GM23338 (cell line): ENCODE data around the gene CACNA1C. TPM values are rescaled to one million over a fixed set of nuclear protein-coding genes. Genes with fewer than 3 reads are reported as not detected.

ENCODE experiments used
- ATAC-seq: fragments of 200-7000 bp; cut with Tn5 transposase; 3 replicates; pipeline ENCODE4 v1.9.1; 2020
- DNase-seq: peaks from one replicate; pipeline ENCODE4 v3.0.0-alpha.2; 2015; ENCODE audit warnings: low spot score
- H2AFZ ChIP-seq: fragments of 200-600 bp; sonication (generic); 2 replicates; pipeline ENCODE4 v1.8.0; 2016; ENCODE audit warnings: antibody characterized with exemption, mild to moderate bottlenecking, moderate library complexity
- H3F3A ChIP-seq: fragments of 200-600 bp; sonication (generic); replicated peaks from 2 replicates; pipeline ENCODE4 v1.8.0; 2017; ENCODE audit warnings: antibody characterized with exemption, mixed run types, low read depth
- H3K27ac ChIP-seq: fragments of 200-600 bp; sonication (generic); 2 replicates; pipeline ENCODE4 v1.6.1; 2016; ENCODE audit warnings: low read depth
- H3K27me3 ChIP-seq: fragments of 200-600 bp; sonication (generic); 2 replicates; pipeline ENCODE4 v1.8.0; 2016; ENCODE audit warnings: mild to moderate bottlenecking, mixed run types, moderate library complexity; ENCODE audit not compliant: insufficient read depth
- H3K36me3 ChIP-seq: fragments of 200-600 bp; sonication (generic); 2 replicates; pipeline ENCODE4 v1.8.0; 2016; ENCODE audit warnings: mild to moderate bottlenecking; ENCODE audit not compliant: insufficient read depth
- H3K4me1 ChIP-seq: fragments of 200-600 bp; sonication (generic); 2 replicates; pipeline ENCODE4 v1.8.0; 2016; ENCODE audit warnings: mild to moderate bottlenecking, moderate library complexity; ENCODE audit not compliant: insufficient read depth
- H3K4me2 ChIP-seq: fragments of 200-600 bp; sonication (generic); 2 replicates; pipeline ENCODE4 v1.7.1; 2017; ENCODE audit warnings: mixed run types
- H3K4me3 ChIP-seq: fragments of 200-600 bp; sonication (generic); 2 replicates; pipeline ENCODE4 v1.6.1; 2016; ENCODE audit warnings: mixed run types
- H3K79me2 ChIP-seq: fragments of 200-600 bp; sonication (generic); replicated peaks from 2 replicates; pipeline ENCODE4 v1.8.0; 2017; ENCODE audit warnings: mild to moderate bottlenecking; ENCODE audit not compliant: insufficient read depth
- H3K9me2 ChIP-seq: fragments of 200-600 bp; sonication (generic); 2 replicates; pipeline ENCODE4 v1.8.0; 2017; ENCODE audit not compliant: insufficient read depth
- H4K20me1 ChIP-seq: fragments of 200-600 bp; sonication (generic); replicated peaks from 2 replicates; pipeline ENCODE4 v1.8.0; 2017; ENCODE audit warnings: mild to moderate bottlenecking; ENCODE audit not compliant: insufficient read depth
- H3K27ac Mint-ChIP-seq: 2 replicates; pipeline ENCODE4 v1.8.0; 2020; ENCODE audit warnings: inconsistent platforms, mild to moderate bottlenecking, moderate library complexity, mixed read lengths
- H3K27me3 Mint-ChIP-seq: 3 replicates; pipeline ENCODE4 v1.8.0; 2022; ENCODE audit warnings: low read depth, mild to moderate bottlenecking, moderate library complexity, mixed read lengths, inconsistent platforms; ENCODE audit not compliant: insufficient read depth, poor library complexity
- H3K36me3 Mint-ChIP-seq: 3 replicates; pipeline ENCODE4 v1.8.0; 2021; ENCODE audit warnings: low read depth, mild to moderate bottlenecking, inconsistent platforms, moderate library complexity, mixed read lengths
- H3K4me1 Mint-ChIP-seq: 3 replicates; pipeline ENCODE4 v1.8.0; 2020; ENCODE audit warnings: mild to moderate bottlenecking, inconsistent platforms, mixed read lengths
- H3K4me3 Mint-ChIP-seq: 3 replicates; pipeline ENCODE4 v1.8.0; 2021; ENCODE audit warnings: moderate library complexity, mild to moderate bottlenecking, inconsistent platforms, mixed read lengths
- H3K9me3 Mint-ChIP-seq: 3 replicates; pipeline ENCODE4 v1.8.0; 2020; ENCODE audit warnings: moderate library complexity, mild to moderate bottlenecking, inconsistent platforms, mixed read lengths
- CREB1 ChIP-seq: fragments of 250-450 bp; sonication (Bioruptor Pico); IDR thresholded peaks from 2 replicates; pipeline ENCODE4 v1.5.0; 2020; ENCODE audit warnings: low read depth, mild to moderate bottlenecking, moderate library complexity
- ETS1 ChIP-seq: IDR thresholded peaks from 2 replicates; pipeline ENCODE4 v1.6.1; 2016; ENCODE audit warnings: antibody characterized with exemption
- EZH2 ChIP-seq: fragments of 200-600 bp; sonication (generic); IDR thresholded peaks from one replicate; pipeline ENCODE4 v1.8.0; 2017; ENCODE audit warnings: antibody characterized with exemption, mild to moderate bottlenecking, low read depth; ENCODE audit not compliant: unreplicated experiment
- EZH2phosphoT487 ChIP-seq: fragments of 200-600 bp; sonication (generic); IDR thresholded peaks from one replicate; pipeline ENCODE4 v1.8.1; 2018; ENCODE audit warnings: antibody characterized with exemption; ENCODE audit not compliant: unreplicated experiment
- JUNB ChIP-seq: IDR thresholded peaks from one replicate; pipeline ENCODE4 v1.6.1; 2016; ENCODE audit warnings: antibody characterized with exemption; ENCODE audit not compliant: unreplicated experiment
- NANOG ChIP-seq: IDR thresholded peaks from 2 replicates; pipeline ENCODE4 v1.6.1; 2016; ENCODE audit warnings: antibody characterized with exemption, borderline replicate concordance
- POLR2AphosphoS5 ChIP-seq: IDR thresholded peaks from 2 replicates; pipeline ENCODE4 v1.6.1; 2016; ENCODE audit warnings: antibody characterized with exemption, low read depth
- STAT1 ChIP-seq: IDR thresholded peaks from one replicate; pipeline ENCODE4 v1.6.1; 2016; ENCODE audit warnings: antibody characterized with exemption; ENCODE audit not compliant: unreplicated experiment
- ZNF331 ChIP-seq: fragments of 250-450 bp; sonication (Bioruptor Pico); IDR thresholded peaks from 2 replicates; pipeline ENCODE4 v1.5.0; 2020; ENCODE audit warnings: low read depth, mild to moderate bottlenecking, moderate library complexity
- ZNF462 ChIP-seq: fragments of 250-450 bp; sonication (Bioruptor Pico); IDR thresholded peaks from 2 replicates; pipeline ENCODE4 v1.5.0; 2020; ENCODE audit warnings: mild to moderate bottlenecking, moderate library complexity
- polyA plus RNA-seq: library from polyadenylated mRNA; unstranded; fragments of >200 nt; fragmentation: Nextera tagmentation; extraction: Ambion mirVana; gene quantifications from 2 replicates; pipeline ENCODE4 v1.2.1, GENCODE V29; 2016
- total RNA-seq: library from RNA; depleted of rRNA; stranded (reverse); fragments of >200 nt; shearing (Covaris generic); gene quantifications from 2 replicates; pipeline ENCODE4 v1.2.3, GENCODE V29; 2014
- TF ChIP-seq, protein P1 (sequence below), 2 experiments: fragments of 200-600 bp in 1 of 2; sonication (generic) in 1 of 2; conservative IDR thresholded peaks; 2 replicates each; pipeline versions ENCODE4 v1.5.1 to v1.6.1; 2016 to 2017; ENCODE audit warnings: antibody characterized with exemption in 2 of 2, low read depth in 2 of 2, mild to moderate bottlenecking in 2 of 2, moderate library complexity in 1 of 2
- TF ChIP-seq, protein P2 (sequence below): IDR thresholded peaks from one replicate; pipeline ENCODE4 v1.6.1; 2018; ENCODE audit warnings: antibody characterized with exemption; ENCODE audit not compliant: unreplicated experiment

CACNA1C gene
- total and polyA plus RNA-seq, 2 experiments from 2014 or later, result 0.78 to 2.1 TPM

DNA sequence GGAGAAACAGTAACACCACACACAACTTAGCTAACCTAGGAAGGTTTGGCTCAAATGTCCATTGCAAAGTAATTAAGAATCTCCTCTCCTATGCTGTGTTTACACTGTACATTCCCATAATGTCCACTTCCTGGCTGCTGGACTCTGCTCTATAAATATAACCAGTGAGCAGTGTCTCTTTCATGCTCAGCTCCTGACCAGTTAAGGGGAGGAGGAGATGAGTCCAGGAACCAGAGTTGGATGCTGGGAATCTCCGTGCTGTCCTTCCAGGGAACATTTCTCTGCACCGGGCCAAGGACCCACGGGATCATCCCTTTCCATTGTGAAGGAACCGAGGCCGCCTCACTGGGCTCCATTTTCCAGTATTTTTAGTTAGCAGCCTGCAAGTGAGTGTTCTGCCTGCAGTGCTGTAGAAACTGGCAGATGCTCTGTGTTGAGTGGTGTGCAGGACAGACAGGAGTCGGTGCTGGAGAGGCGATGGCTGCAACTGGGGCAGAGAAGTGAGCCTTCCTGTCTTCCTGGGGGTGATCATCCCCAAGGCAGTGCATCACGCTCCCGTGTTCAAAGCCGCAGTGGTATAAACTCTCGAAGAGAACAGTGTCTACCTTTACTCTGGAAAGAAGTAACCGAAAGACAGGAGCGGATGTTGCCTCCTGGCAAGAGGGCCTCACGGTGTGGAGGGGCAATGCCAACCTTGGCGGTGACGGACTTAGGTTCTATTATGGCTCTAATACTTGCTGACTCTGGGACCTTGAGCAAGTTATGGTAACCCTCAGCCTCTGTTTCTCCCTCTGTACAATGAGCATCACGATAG is 195.5 kb downstream of the CACNA1C start:
- no peaks in the 10 kb centered on the region for H4K20me1 ChIP-seq
- H2AFZ ChIP-seq, result no peak overlapping the region
- Mint-ChIP-seq H3K4me1 (peaks cover 48% of the 10 kb centered on the region), H3K27ac (no peak overlapping the region), H3K4me3 (no peak overlapping the region), H3K9me3 (no peaks in the 10 kb centered on the region), H3K36me3 (no peaks in the 10 kb centered on the region), H3K27me3 (peaks cover 3% of the 10 kb centered on the region)
- H3K79me2 ChIP-seq, result no peaks in the 10 kb centered on the region
- H3K9me2 ChIP-seq, result no peaks in the 10 kb centered on the region
- H3K4me3 ChIP-seq, result no peak overlapping the region
- DNase-seq (no peak), ATAC-seq (no peak)
- no peaks in the 10 kb centered on the region for H3K27me3 ChIP-seq
- no peaks in the 10 kb centered on the region for H3K36me3 ChIP-seq
- no peak overlapping the region for H3K27ac ChIP-seq
- peaks cover 29% of the 10 kb centered on the region for H3K4me1 ChIP-seq
- no peak overlapping the region for H3K4me2 ChIP-seq
- no peaks in the 10 kb centered on the region for H3F3A ChIP-seq
- TF ChIP-seq EZH2phosphoT487, result no peak
- TF ChIP-seq, protein P1, sequence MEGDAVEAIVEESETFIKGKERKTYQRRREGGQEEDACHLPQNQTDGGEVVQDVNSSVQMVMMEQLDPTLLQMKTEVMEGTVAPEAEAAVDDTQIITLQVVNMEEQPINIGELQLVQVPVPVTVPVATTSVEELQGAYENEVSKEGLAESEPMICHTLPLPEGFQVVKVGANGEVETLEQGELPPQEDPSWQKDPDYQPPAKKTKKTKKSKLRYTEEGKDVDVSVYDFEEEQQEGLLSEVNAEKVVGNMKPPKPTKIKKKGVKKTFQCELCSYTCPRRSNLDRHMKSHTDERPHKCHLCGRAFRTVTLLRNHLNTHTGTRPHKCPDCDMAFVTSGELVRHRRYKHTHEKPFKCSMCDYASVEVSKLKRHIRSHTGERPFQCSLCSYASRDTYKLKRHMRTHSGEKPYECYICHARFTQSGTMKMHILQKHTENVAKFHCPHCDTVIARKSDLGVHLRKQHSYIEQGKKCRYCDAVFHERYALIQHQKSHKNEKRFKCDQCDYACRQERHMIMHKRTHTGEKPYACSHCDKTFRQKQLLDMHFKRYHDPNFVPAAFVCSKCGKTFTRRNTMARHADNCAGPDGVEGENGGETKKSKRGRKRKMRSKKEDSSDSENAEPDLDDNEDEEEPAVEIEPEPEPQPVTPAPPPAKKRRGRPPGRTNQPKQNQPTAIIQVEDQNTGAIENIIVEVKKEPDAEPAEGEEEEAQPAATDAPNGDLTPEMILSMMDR (conservative IDR thresholded peaks at IDR 0.05; ENCODE audit: low read depth in 2 of 2), result no peak
- no peak for TF ChIP-seq POLR2AphosphoS5
- TF ChIP-seq NANOG, result no peak
- TF ChIP-seq ZNF331, result no peak
- no peak for TF ChIP-seq CREB1 (CRISPR knock-in tag)
- TF ChIP-seq STAT1, result no peak
- TF ChIP-seq, protein P2, sequence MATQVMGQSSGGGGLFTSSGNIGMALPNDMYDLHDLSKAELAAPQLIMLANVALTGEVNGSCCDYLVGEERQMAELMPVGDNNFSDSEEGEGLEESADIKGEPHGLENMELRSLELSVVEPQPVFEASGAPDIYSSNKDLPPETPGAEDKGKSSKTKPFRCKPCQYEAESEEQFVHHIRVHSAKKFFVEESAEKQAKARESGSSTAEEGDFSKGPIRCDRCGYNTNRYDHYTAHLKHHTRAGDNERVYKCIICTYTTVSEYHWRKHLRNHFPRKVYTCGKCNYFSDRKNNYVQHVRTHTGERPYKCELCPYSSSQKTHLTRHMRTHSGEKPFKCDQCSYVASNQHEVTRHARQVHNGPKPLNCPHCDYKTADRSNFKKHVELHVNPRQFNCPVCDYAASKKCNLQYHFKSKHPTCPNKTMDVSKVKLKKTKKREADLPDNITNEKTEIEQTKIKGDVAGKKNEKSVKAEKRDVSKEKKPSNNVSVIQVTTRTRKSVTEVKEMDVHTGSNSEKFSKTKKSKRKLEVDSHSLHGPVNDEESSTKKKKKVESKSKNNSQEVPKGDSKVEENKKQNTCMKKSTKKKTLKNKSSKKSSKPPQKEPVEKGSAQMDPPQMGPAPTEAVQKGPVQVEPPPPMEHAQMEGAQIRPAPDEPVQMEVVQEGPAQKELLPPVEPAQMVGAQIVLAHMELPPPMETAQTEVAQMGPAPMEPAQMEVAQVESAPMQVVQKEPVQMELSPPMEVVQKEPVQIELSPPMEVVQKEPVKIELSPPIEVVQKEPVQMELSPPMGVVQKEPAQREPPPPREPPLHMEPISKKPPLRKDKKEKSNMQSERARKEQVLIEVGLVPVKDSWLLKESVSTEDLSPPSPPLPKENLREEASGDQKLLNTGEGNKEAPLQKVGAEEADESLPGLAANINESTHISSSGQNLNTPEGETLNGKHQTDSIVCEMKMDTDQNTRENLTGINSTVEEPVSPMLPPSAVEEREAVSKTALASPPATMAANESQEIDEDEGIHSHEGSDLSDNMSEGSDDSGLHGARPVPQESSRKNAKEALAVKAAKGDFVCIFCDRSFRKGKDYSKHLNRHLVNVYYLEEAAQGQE, result no peak
- TF ChIP-seq EZH2, result no peak
- no peak for TF ChIP-seq ZNF462 (CRISPR knock-in tag)
- no peak for TF ChIP-seq ETS1
- no peak for TF ChIP-seq JUNB
